Measurements from ENCODE around the gene EMC9.

DNA sequence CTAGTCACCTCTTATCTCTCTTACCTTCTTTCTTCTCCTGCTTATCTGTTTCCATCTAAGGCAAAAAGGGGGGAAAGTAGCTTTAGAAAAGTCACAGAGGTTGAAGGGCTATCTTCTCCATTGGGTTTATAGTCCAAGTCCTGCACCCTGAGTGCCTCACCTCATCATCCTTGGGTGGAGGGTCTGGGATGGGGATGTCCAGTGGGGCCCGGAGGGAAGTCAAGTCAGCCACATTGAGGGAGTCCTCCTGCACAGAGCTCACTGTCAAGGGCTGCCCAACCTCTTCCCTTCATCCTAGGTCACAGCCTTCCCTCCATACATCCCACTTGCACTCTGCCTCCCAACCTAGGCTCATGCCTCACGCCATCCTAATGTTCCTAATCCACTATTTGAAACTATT, 3.8 kb upstream of the EMC9 start:
- TF ChIP-seq, protein P1, sequence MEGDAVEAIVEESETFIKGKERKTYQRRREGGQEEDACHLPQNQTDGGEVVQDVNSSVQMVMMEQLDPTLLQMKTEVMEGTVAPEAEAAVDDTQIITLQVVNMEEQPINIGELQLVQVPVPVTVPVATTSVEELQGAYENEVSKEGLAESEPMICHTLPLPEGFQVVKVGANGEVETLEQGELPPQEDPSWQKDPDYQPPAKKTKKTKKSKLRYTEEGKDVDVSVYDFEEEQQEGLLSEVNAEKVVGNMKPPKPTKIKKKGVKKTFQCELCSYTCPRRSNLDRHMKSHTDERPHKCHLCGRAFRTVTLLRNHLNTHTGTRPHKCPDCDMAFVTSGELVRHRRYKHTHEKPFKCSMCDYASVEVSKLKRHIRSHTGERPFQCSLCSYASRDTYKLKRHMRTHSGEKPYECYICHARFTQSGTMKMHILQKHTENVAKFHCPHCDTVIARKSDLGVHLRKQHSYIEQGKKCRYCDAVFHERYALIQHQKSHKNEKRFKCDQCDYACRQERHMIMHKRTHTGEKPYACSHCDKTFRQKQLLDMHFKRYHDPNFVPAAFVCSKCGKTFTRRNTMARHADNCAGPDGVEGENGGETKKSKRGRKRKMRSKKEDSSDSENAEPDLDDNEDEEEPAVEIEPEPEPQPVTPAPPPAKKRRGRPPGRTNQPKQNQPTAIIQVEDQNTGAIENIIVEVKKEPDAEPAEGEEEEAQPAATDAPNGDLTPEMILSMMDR (IDR thresholded peaks at IDR 0.05): no peak
- TF ChIP-seq POLR2A (IDR thresholded peaks at IDR 0.05): no peak

Data from thyroid gland (tissue), 4 donors.